GM23248 (cell line): Measurements from ENCODE around the gene NAA20.

Source experiments
- EZH2 ChIP-seq: fragments of 200-600 bp; sonication (generic); IDR thresholded peaks from 2 replicates; pipeline ENCODE4 v1.6.1; 2018; ENCODE audit warnings: antibody characterized with exemption, mild to moderate bottlenecking; ENCODE audit not compliant: insufficient read depth, poor library complexity, severe bottlenecking
- EZH2phosphoT487 ChIP-seq: fragments of 200-600 bp; sonication (generic); IDR thresholded peaks from 2 replicates; pipeline ENCODE4 v1.6.1; 2018; ENCODE audit warnings: antibody characterized with exemption, moderate library complexity, mild to moderate bottlenecking, low read depth; ENCODE audit not compliant: insufficient read depth

DNA sequence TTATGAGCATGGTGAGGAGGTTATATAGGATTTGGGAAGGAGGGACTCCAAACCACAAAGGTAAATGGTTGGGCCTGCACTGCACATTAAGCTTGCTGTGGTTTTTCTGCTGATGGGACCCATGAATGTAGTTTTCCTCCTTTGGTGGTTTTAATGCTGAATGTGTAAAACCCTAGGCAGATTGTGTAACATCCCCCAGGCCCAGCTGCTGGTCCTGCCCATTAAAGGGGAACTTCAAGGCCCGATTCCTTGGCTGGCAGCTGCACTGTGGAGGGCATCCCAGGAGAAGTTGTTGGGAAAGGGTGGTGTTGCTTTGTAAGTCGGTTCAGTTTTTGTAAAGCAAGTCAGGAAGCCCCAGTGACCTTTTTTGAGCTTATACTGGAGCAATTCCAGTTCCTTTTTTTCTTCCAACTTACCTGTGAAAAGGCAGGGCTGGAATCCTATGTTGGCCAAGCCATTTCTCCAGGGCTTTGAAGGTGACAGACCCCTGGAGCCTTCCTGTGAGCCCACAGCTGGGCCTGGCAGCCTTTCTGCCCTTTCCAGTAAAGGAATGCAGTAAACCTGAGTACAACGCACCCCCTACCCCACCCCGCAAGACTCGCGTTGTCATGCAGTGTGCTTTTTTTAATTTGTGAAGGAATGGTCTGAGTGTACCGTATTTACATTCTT lies 43.1 kb upstream of the NAA20 start:
- no peak for TF ChIP-seq EZH2phosphoT487
- no peak for TF ChIP-seq EZH2
